PC-9 (cell line): Measurements from ENCODE around the gene DDAH1.

Experiments used
- EZH2 ChIP-seq: fragments of 200-600 bp; sonication (generic); IDR thresholded peaks from 2 replicates; pipeline ENCODE4 v1.8.0; 2017; ENCODE audit warnings: antibody characterized with exemption, low read depth
- TF ChIP-seq, protein P1 (sequence below): fragments of 200-600 bp; sonication (generic); conservative IDR thresholded peaks from 2 replicates; pipeline ENCODE4 v1.6.1; 2017; ENCODE audit warnings: mixed run types, antibody characterized with exemption, mild to moderate bottlenecking, moderate library complexity

DNA sequence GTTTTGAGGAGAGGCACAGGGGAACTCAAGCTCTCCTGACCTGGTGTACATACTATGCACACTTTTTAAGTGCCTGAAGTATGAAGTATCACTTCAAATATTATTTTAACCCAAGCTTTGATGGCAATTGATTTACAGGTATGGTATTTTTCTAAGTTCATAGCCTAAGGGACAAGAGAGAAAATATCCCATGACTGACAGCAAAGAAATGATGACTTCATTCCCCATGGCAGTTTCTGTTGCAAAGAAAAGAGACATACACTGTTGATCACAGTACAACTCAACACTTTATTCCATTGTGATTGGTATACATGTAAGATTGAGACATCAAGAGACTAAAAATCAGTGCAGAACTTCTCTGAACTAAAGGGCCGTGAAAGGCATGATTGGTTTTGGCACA is 146.7 kb downstream of the DDAH1 start:
- TF ChIP-seq, protein P1, sequence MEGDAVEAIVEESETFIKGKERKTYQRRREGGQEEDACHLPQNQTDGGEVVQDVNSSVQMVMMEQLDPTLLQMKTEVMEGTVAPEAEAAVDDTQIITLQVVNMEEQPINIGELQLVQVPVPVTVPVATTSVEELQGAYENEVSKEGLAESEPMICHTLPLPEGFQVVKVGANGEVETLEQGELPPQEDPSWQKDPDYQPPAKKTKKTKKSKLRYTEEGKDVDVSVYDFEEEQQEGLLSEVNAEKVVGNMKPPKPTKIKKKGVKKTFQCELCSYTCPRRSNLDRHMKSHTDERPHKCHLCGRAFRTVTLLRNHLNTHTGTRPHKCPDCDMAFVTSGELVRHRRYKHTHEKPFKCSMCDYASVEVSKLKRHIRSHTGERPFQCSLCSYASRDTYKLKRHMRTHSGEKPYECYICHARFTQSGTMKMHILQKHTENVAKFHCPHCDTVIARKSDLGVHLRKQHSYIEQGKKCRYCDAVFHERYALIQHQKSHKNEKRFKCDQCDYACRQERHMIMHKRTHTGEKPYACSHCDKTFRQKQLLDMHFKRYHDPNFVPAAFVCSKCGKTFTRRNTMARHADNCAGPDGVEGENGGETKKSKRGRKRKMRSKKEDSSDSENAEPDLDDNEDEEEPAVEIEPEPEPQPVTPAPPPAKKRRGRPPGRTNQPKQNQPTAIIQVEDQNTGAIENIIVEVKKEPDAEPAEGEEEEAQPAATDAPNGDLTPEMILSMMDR = no peak
- TF ChIP-seq EZH2 = no peak
